GM21367 (cell line): ENCODE data around the gene PNMA8B.
"Not testable (repeated sequence)": the region's sequence is repeated elsewhere in the genome, so short reads cannot be mapped to it uniquely, and the experiment has no call there.

Experiments used
- ATAC-seq: cut with Tn5 transposase; IDR thresholded peaks from one replicate; pipeline ENCODE4 v1.9.1; 2021; ENCODE audit not compliant: unreplicated experiment

PNMA8B gene

DNA sequence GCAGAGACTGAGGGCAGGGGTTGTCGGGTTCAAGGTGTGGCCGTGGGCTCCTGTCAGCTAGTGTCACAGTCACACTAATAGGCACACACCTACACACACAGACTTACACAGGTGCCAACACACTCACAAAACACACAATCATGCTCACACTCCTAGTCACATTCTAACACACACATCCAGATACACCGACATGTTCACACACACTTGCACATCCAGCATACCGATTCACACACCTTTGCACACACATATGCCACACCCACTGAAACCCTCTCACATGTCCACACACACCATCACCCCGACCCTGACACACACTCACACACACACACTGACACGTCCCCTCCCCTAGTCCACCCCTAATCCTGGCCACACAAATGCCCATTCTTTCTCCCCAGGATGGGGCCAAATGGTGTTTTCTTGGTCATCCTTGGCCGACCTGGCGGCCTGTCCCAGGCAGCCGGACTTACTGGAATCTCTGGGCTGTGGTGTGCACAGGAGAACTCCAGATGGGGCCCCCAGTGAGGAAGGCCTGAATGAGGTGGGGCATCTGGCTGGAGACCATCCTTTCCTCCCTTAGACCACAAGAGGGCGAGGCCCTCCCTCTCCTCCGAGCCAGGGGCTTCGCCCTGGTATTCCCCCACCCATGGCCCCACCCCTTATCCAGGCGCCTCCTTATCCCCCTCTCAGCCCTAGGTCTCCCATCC is 19.1 kb upstream of the PNMA8B start:
- no peak for ATAC-seq

DNA sequence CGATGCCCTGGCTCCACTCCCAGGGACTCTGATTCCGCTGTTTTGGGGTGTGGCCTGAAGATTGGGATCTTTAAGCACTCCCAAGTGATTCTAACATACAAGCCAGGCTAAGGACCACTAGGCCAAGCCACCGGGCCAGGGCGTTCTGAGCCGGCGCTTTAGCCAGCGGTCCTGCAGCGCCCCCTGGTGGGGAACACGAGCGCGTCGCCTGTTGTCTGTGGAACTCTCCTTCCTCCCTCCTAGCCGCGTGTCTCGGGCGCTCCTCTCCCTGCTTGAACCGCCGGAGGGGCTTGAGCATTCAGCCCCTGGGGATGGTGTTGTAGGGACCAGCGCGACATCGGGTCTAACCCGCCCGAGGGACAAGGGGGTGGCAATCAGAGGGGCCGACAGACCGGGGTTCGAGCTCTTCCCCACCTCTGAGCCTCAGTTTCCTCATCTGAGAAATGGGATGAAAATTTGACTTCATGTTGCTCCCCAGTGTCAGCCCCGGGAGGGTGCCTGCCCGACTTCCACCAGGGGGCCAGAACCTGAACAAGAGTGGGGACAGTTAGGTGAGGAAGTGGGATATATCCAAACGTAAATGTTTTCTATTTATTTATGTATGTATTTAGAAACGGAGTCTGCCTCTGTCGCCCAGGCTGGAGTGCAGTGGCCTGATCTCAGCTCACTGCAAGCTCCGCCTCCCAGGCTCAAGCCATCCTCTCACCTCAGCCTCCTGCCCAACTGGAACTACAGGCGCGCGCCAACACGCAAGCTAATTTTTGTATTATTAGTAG is 18.0 kb upstream of the PNMA8B start:
- no peak for ATAC-seq

DNA sequence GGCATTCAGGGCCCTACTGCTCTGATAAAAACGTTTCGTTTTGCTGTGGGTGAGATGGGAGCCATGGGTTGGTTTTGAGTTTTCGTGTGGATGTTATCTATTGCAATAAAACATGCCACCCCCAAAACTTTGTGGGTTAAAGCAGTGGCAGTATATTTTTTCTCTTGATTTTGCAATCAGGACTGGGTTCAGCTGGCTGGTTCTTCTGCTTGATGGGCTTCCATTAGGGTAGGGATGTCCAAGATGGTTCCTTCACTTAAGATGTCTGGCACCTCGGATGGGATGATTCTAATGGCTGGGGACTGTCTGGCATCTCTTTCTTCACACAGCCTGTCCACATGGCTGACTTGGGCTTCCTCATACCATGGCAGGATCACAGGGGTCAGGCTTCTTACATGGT is 15.6 kb upstream of the PNMA8B start:
- ATAC-seq: no peak

DNA sequence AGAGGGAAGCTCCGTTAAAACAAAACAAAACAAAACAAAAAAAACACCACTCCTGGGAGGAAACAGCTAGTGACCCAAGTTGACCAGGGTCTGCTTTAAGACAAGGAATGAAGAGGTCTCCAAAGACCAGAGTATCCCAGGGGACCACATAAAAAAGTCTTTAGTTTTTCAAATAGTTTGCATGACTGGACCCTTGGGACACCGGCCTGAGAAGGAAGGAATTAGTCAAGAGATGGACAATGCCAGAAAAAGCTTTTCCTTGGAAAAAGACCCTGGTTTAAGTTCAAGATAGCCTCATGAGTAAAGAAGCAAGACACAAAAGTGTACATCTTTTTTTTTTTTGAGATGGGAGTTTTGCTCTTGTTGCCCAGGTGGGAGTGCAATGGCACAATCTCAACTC is 12.5 kb upstream of the PNMA8B start:
- ATAC-seq: no peak

DNA sequence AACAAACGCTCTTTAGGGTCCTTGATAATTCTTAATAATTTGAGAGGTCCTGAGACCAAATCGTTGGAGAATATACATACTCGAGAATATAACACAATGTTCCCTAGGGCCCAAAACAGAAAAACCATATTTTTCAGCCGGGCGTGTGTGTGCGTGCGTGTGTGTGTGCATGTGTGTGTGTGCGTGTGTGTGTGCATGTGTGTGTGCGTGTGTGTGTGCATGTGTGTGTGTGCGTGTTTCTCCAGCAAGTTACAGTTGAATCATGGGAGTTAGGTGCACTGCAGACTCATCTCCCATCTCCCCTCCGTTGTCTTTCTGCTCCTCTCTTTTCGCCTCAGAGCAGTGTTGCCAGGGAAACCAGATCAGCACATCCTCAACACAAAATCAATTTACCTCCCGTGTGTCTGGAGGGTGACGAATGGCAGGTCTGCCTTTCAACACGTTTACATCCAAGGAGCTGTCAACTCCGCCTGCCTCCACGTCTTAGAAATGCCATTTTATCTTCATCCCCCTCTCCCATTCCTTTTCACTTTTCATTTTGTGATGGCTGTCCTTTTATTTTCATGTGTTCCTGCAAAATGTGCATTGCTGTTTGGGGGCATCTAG is 8.3 kb upstream of the PNMA8B start:
- ATAC-seq: no peak

DNA sequence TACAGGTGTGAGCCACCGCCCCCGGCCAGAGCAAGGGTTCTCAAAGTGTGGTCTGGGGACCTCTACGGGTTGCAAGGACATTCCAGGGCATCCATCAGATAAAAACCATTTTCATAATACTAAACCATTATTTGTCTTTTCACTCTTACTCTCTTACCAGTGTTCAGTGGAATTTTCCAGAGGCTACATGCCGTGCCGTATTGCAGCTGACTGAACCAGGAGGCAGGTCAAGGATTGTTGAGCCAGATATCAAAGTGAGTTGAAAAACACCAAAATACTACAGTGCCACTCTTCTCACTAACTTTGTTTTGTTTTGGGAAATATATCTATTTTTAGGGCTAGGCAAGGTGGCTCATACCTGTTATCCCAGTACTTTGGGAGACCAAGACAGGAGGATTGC is 7.2 kb upstream of the PNMA8B start:
- no peak for ATAC-seq

DNA sequence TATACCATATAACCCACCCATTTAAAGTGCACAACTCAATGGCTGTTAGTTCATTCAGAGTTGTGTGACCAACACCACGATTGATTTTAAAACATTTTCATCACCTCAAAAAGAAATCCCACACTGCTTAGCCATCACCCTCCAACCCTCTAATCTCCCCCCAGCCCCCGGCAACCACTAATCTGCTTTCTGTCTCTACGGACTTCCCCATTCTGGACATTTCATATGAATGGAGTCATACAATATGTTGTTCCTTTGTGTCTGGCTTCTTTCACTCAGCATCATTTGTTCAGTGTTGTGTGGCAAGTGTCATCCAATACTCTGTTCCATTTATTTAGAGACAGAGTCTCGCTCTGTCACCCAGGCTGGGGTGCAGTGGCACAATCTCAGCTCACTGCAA is 4.0 kb upstream of the PNMA8B start:
- ATAC-seq: no peak

DNA sequence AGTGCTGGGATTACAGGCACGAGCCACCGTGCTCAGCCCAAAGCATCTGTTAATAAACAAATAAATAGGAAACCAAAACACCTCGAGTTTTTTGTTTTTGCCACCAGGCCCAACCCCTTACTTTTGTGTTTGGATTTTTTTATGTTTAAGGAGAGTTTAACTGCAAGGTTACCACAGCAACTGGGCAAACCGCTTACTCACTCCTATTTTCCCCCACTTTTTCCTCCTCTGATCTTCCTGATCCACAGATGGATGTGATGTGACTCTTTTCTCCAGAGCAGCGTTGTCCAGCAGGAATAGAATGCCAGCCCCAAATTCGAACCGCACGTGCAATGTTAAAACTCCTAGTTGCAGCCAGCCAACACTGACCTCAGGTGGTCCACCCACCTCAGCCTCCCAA is 2.1 kb upstream of the PNMA8B start:
- ATAC-seq: no peak

DNA sequence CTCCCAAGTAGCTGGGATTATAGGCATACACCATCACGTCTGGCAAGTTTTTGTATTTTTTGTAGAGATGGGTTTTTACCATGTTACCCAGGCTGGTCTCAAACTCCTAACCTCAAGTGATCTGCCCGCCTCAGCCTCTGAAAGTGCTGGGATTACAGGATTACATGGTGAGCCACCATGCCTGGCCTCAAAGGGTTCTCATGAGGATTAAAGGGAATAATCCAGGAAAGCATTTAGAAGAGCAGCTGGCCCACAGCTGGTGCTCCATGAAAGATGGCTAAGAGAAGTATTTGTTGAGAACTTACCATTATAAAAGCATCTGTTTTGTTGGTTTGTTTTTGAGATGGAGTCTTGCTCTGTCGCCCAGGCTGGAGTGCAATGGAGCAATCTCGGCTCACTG is 1.2 kb upstream of the PNMA8B start:
- ATAC-seq: not testable (repeated sequence)

DNA sequence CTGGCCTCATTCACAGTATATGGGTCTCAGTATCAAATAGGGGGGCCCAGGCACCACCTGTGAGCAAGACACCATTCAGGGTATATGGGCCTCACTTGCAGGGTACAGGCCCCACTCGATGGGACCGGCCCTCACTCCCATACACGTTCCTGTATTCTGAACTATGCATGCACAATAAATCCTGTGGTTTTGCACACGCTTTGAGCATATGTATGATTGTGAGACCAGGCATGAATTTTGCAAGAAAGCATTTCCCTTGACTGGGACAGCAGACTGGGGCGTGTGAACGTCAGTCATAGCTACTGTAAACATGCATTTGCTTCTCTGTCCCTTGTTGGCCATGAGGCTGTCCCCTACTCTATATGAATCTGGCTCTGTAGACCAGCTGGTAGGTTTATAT is 637 bp upstream of the PNMA8B start:
- no peak for ATAC-seq

DNA sequence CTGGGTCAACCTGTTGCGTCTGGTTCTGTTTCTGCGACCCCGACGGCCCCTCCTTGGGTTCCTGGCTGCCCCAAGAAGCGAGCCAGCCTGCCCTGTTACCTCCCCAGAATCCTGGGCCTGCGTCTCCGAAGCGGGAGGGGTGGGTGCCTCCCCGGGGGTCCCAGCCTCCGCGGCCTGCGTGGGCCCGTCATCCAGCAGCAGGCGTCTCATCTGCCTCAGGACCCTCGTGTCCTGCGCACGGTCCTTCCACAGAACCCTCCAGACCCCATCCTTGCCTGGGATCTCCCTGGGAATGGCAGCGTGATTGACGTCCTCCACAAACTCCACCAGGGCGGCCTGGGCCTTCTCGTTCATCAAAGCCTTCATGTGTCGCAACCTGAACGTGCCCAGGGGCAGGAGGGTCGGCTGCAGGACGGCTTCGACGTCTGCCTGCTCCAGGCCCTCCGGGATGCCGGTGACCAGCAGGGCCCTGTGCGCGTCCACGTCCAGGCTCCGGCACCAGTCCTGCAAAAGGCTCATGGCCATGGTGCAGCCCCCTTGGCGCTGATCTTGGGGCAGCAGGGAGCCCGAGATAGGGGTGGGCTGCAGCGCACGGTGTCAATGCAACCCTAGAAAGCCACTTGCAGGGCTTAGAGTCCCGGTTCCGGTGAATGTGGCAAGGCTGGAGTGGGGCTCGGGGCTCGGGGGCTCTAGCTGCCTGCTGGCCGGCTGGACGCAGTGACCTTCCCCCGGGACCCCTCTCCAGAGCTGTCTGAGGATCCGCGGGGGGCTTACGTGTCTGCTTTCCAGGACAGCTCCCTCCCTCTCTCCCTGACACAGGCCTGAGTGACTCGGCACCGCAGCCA is 504 bp downstream of the PNMA8B start:
- no peak for ATAC-seq

DNA sequence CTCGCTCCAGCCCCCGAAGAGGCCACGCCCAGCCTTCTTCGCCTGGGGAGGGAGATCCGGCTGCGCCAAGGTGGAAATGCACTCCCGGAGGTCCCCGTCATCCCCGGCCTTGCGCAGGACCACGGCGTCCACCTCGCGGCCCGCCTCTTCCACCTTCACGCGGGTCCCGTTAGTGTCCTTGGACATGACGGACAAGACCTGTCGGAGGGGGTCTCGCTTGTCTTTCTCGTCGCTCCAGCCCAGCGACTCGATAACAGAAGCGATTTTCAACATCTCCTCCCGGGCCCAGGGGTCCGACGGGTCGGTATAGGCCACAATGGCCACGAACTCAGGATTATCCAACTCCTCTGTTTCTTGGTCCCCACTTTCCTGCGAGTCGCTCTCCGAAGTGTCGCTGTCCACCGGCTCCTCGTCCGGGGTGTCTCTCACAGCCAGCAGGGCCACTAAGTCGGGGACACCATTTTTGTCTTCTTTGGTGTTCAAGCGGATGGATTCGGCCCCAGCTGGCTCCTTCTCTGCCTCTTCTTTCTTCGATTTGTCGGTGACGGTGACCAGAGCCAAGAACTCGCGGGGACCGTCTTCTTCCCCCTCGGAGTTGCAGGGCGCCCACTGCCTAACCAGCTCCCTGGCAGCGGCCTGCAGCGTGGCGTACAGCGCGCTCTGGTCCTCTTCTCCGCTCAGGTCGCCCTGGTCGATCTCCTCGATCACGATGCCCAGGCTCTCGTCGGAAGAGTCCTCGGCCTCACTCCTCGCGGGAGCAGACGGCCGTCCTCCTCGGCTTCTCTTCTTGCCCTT is 1.3 kb downstream of the PNMA8B start:
- ATAC-seq: no peak

DNA sequence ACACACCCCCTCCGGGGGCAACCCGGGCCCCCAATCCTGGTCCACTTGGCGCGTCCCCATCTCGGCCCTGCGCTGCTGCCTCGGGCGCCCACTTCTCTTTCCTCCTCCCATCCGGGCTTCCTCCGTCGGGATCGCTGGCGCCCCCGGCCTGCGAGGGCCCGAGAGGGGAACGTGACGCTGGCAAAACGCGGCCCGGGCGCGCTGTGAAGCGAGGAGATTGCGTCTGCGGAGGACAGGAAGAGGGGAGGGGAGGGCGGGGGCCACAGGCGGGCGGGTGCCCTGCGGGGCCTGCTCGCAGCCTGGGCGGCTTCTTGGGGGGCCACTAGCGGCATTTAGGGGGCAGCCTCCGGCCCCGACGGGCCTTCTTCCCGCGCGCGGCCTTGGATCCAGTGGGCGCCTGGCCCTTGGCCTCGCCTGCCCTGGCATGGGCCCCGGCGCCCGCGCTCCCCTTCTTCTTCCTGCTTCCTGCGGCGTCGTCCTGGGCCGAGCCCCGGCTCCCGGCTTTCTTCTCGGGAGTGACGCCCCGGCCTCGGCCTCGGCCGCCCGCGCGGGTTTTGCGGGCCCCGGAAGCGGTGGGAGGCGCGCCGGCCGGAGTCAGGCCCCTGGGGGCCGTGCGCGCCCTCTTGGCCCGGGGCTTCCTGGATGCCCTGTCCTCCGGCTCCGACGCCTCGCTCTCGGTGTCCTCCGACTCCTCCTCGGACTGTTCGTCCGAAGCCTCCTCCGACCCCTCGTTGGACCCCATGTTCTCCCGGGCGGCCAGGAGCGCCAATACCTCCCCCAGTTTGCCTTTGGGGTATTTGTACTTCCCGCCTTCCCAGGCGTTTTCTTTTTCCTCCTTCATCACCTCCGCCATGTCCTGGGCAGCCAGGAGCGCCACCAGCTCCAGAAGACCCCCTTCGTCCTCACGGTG is 2.2 kb downstream of the PNMA8B start:
- no peak for ATAC-seq

DNA sequence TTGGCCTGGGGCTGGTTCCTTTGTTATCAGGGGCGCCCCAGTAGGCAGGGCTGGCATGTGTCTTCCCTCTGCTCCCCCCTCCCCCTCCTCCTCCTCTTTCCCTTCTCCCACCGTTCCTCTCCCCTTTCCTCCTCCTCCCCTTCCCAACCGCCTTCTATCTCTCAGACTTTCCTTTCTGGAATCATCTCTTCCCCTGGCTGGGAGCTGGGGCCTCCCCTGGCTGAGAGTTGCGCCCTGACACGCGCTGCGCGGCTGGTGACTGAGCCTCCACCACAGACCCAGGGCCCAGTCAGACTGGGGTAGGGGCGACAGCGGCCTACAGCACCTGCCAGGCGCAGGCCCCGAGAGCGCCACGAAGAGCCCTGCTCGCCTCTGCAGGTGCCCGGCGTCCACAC is 2.8 kb downstream of the PNMA8B start:
- no peak for ATAC-seq

DNA sequence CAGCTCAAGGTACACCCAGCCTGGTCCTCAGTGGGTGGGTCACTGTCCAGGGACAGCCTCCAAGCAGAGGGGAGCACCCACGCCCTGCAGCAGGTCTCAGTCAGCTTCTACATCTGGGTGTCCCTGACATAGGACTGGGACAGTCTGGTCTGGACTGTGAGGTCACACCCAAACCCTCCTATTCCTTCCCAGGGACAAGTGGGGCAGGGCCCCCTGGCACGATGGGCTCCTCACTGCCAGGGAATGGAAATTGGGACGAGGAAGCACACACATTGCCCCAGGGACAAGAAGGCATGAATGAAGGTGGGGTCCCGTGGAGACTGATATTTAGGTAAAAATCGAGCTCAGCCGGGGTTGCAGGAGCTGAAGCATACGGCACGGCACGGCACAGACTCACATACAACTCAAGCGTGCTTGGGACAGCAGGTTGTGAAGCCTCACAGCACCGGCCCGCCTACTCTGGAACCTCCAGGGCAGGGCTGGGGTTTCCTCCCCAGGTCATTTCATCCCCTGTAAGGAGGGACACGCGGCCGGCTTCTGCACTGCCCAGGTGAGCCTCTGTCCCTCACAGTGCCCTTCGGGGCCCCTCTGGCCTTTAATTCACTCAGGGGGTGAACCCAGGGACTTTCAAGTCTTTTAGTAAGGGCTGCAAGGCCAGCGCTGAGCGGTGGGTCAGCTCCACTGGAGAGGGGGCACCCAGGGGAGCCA is 3.5 kb downstream of the PNMA8B start:
- no peak for ATAC-seq

DNA sequence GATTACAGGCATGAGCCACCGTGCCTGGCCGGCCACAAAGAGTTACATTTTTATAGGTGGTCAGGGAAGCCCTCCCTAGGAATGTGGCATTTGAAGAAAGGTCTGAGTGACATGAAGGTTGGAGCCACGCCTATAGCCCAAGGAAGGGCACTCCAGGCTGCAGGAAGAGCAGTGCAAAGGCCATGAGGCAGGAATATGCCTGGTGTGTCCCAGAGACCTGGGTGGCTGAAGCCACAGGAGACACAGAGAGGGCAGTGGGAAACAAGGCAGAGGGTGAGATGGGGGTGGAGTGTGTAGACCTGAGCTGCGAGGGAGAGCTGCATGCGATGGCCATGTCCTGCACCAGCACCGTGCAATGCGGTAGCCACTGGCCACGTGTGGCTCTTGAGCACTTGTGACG is 4.9 kb downstream of the PNMA8B start:
- ATAC-seq: no peak

DNA sequence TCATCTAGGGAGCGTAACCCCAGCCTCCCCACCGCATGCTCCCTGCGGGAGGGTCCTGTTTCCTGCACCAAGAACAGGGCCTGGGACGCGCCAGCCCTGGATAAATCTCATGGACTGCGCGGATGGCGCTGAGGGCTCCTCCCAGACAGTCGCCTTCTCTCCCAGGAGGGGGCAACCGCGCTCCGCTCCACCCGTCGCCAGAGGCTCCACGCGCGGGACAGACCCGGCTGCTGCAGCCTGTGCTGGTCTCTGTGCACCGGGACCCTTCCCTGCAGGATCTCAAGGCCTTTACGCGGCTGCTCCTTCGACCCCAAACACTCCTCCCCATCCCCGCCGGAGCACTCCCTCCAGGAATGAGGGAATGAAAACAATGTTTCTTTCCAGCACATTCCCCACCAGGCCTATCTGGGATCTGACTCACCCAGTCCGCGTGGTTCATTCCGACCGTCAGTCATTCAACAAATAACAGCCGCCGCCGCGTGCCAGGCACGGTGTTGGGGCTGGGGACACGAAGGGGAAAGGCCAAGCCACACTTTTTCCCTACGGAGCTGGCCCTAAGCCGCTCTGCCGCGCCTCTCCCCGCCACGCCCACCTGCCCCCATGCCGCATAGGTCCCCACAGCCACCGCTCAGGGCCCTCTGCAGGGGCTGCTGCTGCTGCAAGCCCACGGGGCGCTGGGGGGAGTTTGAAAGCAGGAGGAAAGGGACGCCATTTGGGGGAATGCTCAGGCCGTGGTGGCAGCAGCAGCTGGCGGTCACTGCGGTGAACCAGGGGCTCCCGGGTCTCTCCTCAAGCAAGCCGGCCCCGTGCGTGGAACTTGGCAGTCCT is 6.0 kb downstream of the PNMA8B start:
- ATAC-seq: no peak

DNA sequence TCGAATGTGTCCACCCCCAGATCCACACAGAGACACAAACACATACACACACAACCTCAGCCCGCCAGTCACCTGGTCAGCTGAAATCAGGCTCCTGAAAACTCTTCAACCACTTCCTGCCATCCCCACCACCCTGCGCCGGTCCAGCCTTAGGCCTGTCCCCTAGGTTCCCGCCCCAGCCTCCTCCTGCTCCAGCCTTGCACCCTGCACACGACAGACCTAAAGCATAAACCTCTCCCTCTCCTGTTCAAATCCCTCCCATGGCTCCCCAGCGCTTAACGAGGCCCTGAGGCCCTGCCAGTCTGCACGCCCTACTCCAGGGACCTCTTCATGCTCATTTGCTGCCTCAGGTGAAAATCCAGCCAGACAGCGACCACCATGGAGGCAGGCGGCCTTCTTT is 7.1 kb downstream of the PNMA8B start:
- ATAC-seq: no peak
